HG03060 (cell line): ENCODE data around the gene A3GALT2.

Experiments
- ATAC-seq: cut with Tn5 transposase; IDR thresholded peaks from one replicate; pipeline ENCODE4 v1.9.1; 2021; ENCODE audit warnings: low read depth, moderate number of reproducible peaks; ENCODE audit not compliant: unreplicated experiment

The A3GALT2 gene

GRCh38 chr1:33320619-33321165 is at the start of gene A3GALT2:
A3GALT2 (minus strand) TSS chr1:33321098; CDS start chr1:33321098, 0 bp downstream.
- ATAC-seq, result no peak

GRCh38 chr1:33370301-33370700 is 49.4 kb upstream of the A3GALT2 start:
- ATAC-seq, result no peak

- no peak for ATAC-seq
These were observed 48.9 kb upstream of the A3GALT2 start for GRCh38 chr1:33369764-33370163.

GRCh38 chr1:33369081-33369480 is 48.2 kb upstream of the A3GALT2 start:
- ATAC-seq, result no peak

GRCh38 chr1:33368431-33368830 is 47.5 kb upstream of the A3GALT2 start:
- ATAC-seq, result no peak

GRCh38 chr1:33367485-33368405 is 46.8 kb upstream of the A3GALT2 start:
- no peak for ATAC-seq

- no peak for ATAC-seq
These were observed 46.0 kb upstream of the A3GALT2 start for GRCh38 chr1:33366762-33367484.

- no peak for ATAC-seq
These were observed 44.7 kb upstream of the A3GALT2 start for GRCh38 chr1:33365560-33365997.

GRCh38 chr1:33364565-33364918 is 43.6 kb upstream of the A3GALT2 start:
- ATAC-seq, result no peak

GRCh38 chr1:33363470-33363861 is 42.6 kb upstream of the A3GALT2 start:
- ATAC-seq, result no peak

- ATAC-seq, result no peak
These were observed 42.1 kb upstream of the A3GALT2 start for GRCh38 chr1:33363021-33363420.

- no peak for ATAC-seq
These were observed 40.8 kb upstream of the A3GALT2 start for GRCh38 chr1:33361532-33362235.

GRCh38 chr1:33360367-33360766 is 39.5 kb upstream of the A3GALT2 start:
- no peak for ATAC-seq

GRCh38 chr1:33359931-33360330 is 39.0 kb upstream of the A3GALT2 start:
- ATAC-seq, result no peak

- no peak for ATAC-seq
These were observed 38.1 kb upstream of the A3GALT2 start for GRCh38 chr1:33358795-33359503.

- no peak for ATAC-seq
These were observed 37.4 kb upstream of the A3GALT2 start for GRCh38 chr1:33358114-33358794.

- ATAC-seq, result no peak
These were observed 36.2 kb upstream of the A3GALT2 start for GRCh38 chr1:33357099-33357498.

- ATAC-seq, result no peak
These were observed 33.9 kb upstream of the A3GALT2 start for GRCh38 chr1:33354707-33355316.

- no peak for ATAC-seq
These were observed 32.6 kb upstream of the A3GALT2 start for GRCh38 chr1:33353531-33353930.
